NCI-H1436 treated with DMSO at 0.1 percent for 48 hours (cell line): Measurements from ENCODE around the gene NQO1.

ENCODE experiments used
- DNase-seq: peaks from one replicate; lab custom pipeline; 2025; lab: John Stamatoyannopoulos, UW

The NQO1 gene

GRCh38 chr16:69706256-69706974, 19.9 kb downstream of the NQO1 start:
- no peak for DNase-seq

GRCh38 chr16:69703638-69704037, 22.7 kb downstream of the NQO1 start:
- DNase-seq: no peak

DNA sequence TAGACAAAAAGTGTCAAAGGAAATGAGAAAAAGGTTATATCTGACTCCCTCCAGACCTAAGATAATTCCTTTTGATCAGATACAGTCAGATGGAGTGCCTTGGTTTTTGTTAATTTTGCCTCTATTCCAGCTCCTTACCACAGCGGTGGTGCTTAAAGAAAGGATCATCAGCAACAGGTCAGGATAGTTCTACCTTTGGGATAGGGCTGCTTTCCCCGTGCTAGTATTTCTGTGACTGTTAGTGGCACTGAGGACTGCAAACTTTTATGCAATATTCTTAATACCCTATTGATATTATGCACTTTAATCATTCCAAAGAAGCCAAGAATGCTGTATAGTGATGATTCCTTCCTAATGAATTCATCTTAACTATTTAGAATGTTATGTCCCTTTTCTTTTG, 24.5 kb downstream of the NQO1 start:
- no peak for DNase-seq

DNA sequence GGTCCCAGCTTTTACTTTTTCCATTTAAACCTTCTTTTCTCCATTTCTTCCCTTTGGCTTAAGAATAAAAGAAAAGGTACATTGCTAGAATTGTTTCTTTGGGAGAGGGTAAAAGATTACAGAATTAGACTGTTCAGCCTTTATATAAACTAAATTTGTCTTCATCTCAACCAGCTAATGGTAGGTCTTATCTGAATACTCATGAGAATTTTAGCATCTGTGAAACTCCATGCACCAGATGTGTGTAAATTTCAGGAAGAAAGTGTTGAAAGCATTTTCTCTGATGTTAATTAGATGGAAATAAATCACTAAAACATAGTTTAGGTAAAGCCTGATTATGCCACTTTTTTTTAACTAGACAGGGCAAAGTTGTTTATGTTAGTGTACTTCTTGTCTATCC, 24.9 kb downstream of the NQO1 start:
- no peak for DNase-seq

DNA sequence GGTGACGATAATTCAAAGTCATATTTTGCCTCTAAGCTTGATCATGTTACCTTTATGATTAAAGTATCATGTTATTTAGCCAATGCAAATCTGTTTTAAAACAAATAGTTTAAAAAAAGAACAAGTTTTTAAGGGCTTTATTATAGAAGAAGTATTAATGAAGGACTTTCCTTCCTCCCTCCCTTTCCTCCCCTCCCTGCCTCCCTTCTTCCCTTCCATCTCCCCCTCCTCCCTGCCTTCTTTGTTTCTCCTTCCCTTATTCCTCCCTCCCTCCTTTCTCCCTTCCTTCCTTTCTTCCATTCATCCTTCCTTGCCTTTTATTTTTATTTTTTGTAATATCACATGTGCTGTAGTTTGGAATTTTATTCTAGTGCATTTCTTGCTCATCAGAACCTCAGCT, 26.4 kb downstream of the NQO1 start:
- no peak for DNase-seq

DNA sequence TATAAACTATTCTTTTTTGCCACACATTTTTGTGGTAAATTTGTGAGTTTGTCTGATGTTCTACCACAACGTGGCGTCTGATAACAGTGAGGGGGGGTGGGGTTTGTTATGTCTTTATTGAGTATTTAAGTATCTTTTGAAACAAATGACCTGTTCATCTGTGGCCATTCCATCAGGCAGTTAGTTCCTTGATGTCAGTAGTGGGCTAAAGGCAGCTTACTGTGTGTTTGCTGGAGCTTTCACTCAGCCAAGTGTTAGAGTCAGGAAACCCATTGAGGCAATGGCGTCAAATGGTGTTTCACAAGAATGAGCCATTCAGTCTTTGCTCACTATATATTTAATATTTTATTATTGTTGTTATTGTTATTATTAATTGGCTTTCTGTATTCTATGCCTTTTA, 28.0 kb downstream of the NQO1 start:
- no peak for DNase-seq

GRCh38 chr16:69693916-69694315, 32.4 kb downstream of the NQO1 start:
- no peak for DNase-seq

- DNase-seq: no peak
These were observed 34.1 kb downstream of the NQO1 start for GRCh38 chr16:69691980-69692911.

- DNase-seq: no peak
These were observed 37.8 kb downstream of the NQO1 start for GRCh38 chr16:69688589-69688988.

GRCh38 chr16:69680358-69680757, 46.0 kb downstream of the NQO1 start:
- no peak for DNase-seq

DNA sequence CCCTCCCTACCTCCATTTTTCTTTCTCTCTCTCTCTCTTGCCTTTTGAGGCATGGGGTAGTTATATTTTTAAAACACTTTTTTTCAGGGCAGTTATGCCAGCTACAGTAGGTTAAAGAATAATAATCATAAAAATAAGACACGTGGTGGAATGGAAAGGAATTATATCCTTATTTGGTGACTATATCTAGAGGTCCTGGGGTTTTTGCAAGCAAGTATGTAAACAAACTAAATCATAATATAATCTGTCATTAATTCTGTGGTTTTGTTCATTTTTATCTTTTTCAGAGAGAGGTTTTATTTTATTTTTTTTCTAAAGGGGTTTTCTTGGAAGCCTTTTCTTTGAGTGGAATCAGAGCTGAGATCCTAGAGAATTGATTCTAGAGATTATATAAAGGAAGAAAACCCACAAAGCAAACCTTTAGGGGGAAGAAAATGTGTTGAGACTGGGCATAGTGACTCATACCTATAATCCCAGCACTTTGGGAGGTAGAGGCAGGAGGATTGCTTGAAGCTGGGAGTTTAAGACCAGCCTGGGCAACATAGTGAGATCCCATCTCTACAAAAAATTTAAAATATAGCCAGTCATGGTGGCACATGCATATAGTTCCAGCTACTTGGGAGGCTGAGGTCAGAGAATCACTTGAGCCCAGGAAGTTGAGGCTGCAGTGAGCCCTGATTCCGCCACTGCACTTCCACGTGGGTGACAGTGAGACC, 53.2 kb downstream of the NQO1 start:
- no peak for DNase-seq

GRCh38 chr16:69672315-69672997, 53.9 kb downstream of the NQO1 start:
- DNase-seq: no peak

GRCh38 chr16:69669577-69669976, 56.8 kb downstream of the NQO1 start:
- no peak for DNase-seq

- DNase-seq: no peak
These were observed 62.5 kb downstream of the NQO1 start for GRCh38 chr16:69663846-69664245.

- DNase-seq: no peak
These were observed 63.5 kb downstream of the NQO1 start for GRCh38 chr16:69662901-69663300.

DNA sequence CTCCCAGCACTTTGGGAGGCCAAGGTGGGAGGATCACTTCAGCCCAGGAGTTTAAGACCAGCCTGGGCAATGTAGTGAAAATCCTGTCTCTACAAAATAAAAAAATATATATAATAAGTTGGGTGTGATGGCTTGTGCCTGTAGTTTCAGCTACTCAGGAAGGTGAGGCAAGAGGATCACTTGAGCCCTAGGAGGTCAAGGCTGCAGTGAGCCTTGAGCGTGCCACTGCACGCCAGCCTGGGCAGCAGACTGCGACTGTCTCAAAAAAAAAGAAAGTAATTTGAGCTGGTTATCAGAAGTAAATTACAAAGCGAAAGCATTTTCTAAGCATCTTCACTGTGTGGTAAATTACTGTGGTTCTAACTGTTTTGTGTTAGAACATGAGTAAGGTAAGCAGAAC, 66.2 kb downstream of the NQO1 start:
- DNase-seq: no peak
